Right atrium auricular region (tissue), 2 donors: ENCODE measurements around the gene LGSN. TPM values are rescaled to one million over a fixed set of nuclear protein-coding genes. Genes with fewer than 3 reads are reported as not detected.

Source experiments
- DNase-seq: peaks from one replicate; pipeline ENCODE4 v3.0.0-alpha.2; 2019; ENCODE audit warnings: low spot score
- H3K27ac ChIP-seq, 2 donors: fragments of 200-600 bp; sonication (generic); 1 replicate in 1 of 2; 2 replicates in 1 of 2; pipeline ENCODE4 v1.5.1; 2016 to 2019
- H3K27me3 ChIP-seq, 2 donors: fragments of 200-600 bp; sonication (generic); one replicate each; pipeline versions ENCODE4 v1.5.1 to v1.6.0; 2017 to 2019
- H3K36me3 ChIP-seq: fragments of 200-600 bp; sonication (generic); one replicate; pipeline ENCODE4 v1.5.1; 2016
- H3K4me1 ChIP-seq, 2 donors: fragments of 200-600 bp; sonication (generic); one replicate each; pipeline versions ENCODE4 v1.5.1 to v1.6.0; 2017 to 2019
- H3K4me3 ChIP-seq, 2 donors: fragments of 200-600 bp; sonication (generic); 1 replicate in 1 of 2; 2 replicates in 1 of 2; pipeline ENCODE4 v1.5.1; 2017 to 2019; ENCODE audit warnings: mild to moderate bottlenecking in 1 of 2, moderate library complexity in 1 of 2
- H3K9me3 ChIP-seq, 2 donors: fragments of 200-600 bp; sonication (generic); one replicate each; pipeline ENCODE4 v1.5.1; 2019
- total RNA-seq, 2 donors: library from RNA; depleted of rRNA; stranded (reverse); fragments of >200 nt; gene quantifications; one replicate each; pipeline ENCODE4 v1.1.0, GENCODE V29; 2016
- TF ChIP-seq, protein P1 (sequence below), 2 donors: fragments of 200-600 bp; sonication (generic); IDR thresholded peaks; one replicate each; pipeline ENCODE4 v1.5.1; 2019; ENCODE audit warnings: antibody characterized with exemption in 2 of 2

Gene LGSN
- total RNA-seq, 2 donors from 2014 or later: not detected

DNA sequence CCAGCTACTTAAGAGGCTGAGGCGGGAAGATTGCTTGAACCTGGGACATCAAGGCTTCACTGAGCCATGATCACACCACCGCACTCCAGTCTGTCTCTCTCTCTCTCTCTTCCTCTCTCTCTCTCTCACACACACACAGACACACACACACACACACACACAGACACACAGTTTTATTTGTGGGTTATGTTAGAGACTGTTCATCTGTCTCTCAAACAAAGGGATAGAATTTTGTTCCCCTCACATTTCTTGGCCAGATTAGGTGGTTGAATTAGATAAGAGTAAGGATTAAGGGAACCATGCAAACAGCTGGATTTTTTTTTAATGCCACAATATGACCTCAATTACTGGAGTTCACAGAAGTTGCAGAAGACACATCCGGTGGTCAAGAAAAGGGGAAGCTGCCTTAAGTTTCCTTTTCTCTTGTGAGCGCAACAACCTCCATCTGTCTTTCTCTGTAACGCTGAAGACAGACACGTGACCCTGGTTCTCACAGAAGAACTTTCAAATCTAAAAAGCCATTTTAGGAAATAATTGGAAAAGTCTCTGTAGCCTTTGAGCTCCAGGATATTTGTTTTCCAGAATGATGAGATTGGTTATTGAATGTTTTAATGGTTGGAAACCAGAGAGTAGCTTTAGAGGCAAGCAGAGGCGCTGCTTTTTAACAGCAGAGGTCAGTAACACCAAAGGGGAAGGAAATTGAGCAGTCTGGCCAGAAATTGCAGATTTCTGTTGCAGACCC, 32.9 kb upstream of the LGSN start:
- no peaks in the 10 kb centered on the region for H3K36me3 ChIP-seq
- TF ChIP-seq, protein P1, sequence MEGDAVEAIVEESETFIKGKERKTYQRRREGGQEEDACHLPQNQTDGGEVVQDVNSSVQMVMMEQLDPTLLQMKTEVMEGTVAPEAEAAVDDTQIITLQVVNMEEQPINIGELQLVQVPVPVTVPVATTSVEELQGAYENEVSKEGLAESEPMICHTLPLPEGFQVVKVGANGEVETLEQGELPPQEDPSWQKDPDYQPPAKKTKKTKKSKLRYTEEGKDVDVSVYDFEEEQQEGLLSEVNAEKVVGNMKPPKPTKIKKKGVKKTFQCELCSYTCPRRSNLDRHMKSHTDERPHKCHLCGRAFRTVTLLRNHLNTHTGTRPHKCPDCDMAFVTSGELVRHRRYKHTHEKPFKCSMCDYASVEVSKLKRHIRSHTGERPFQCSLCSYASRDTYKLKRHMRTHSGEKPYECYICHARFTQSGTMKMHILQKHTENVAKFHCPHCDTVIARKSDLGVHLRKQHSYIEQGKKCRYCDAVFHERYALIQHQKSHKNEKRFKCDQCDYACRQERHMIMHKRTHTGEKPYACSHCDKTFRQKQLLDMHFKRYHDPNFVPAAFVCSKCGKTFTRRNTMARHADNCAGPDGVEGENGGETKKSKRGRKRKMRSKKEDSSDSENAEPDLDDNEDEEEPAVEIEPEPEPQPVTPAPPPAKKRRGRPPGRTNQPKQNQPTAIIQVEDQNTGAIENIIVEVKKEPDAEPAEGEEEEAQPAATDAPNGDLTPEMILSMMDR (IDR thresholded peaks at IDR 0.05): peak in 1 of 2 donors; percentile 63
- no peaks in the 10 kb centered on the region for H3K4me1 ChIP-seq
- no peak overlapping the region for H3K27ac ChIP-seq
- DNase-seq: no peak
- H3K4me3 ChIP-seq: no peak overlapping the region
- H3K27me3 ChIP-seq: no peaks in the 10 kb centered on the region
- H3K9me3 ChIP-seq: no peaks in the 10 kb centered on the region

DNA sequence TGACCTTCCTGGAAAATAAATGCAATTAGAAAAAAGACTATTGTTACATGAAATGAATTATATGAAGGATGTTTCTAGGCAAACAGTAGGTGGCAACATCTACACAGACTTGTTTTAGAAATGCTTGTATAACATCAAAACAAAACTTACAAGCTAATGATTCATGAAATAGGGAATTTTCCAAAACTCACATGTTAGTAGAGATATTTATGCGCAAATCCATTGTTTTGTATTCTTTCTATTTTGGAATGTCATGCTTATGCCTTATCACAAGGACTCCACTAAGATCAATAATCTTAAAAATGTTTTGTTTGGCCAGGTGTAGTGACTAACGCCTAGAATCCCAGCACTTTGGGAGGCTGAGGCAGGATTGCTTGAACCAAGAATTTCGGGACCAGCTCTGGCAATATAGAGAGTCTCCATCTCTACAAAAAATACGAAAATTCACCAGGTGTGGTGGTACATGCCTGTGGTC, 32.3 kb upstream of the LGSN start:
- no peak overlapping the region for H3K4me3 ChIP-seq
- DNase-seq: no peak
- no peaks in the 10 kb centered on the region for H3K9me3 ChIP-seq
- H3K27ac ChIP-seq: no peak overlapping the region
- H3K36me3 ChIP-seq: no peaks in the 10 kb centered on the region
- H3K27me3 ChIP-seq: no peaks in the 10 kb centered on the region
- TF ChIP-seq, protein P1 (IDR thresholded peaks at IDR 0.05): peak in 1 of 2 donors; percentile 52
- no peaks in the 10 kb centered on the region for H3K4me1 ChIP-seq

DNA sequence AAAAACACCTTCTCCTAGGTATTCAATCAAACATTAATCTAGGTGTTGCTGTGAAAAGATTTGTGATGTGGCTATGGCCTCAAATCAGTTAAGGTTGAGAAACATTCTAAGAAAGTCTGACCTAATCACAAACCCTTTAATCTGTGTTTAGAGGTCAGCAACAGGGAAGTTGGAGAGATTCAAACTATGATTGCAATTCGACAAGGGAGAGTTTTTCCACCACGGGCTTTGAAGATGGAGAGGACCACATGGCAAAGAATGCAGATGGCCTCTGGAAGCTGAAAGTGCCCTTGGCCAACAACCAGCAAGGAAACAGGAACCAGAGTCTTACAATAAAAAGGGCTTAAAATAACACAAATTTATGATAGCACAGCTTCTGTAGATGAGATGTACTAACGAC, 29.6 kb upstream of the LGSN start:
- DNase-seq: no peak
- Histone ChIP-seq H3K36me3 (no peaks in the 10 kb centered on the region), H3K4me1 (no peaks in the 10 kb centered on the region), H3K27me3 (no peaks in the 10 kb centered on the region), H3K27ac (no peak overlapping the region), H3K9me3 (no peaks in the 10 kb centered on the region), H3K4me3 (no peak overlapping the region)
- TF ChIP-seq, protein P1 (IDR thresholded peaks at IDR 0.05): no peak

DNA sequence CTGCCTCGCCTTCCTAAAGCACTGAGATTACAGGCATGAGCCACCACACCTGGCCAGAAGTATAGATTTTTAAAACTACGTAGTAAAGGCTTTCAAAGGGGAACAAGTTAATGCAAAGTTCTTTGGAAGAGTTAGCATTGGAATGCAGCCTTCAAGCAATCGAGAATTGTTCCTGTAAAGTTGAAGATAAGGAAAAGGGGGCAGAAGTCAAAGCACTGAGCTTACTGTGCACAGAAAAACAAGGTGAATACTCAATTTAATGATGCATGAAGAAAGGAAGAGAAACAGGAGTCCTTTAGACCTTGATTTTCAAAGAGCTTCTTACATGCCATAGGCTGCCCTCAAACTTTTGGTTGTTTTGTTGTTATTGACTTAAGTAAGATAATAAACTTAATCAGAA, 29.1 kb upstream of the LGSN start:
- Histone ChIP-seq H3K27ac (no peak overlapping the region), H3K4me3 (no peak overlapping the region), H3K36me3 (no peaks in the 10 kb centered on the region), H3K4me1 (no peaks in the 10 kb centered on the region), H3K9me3 (no peaks in the 10 kb centered on the region), H3K27me3 (no peaks in the 10 kb centered on the region)
- TF ChIP-seq, protein P1 (IDR thresholded peaks at IDR 0.05): no peak
- no peak for DNase-seq

DNA sequence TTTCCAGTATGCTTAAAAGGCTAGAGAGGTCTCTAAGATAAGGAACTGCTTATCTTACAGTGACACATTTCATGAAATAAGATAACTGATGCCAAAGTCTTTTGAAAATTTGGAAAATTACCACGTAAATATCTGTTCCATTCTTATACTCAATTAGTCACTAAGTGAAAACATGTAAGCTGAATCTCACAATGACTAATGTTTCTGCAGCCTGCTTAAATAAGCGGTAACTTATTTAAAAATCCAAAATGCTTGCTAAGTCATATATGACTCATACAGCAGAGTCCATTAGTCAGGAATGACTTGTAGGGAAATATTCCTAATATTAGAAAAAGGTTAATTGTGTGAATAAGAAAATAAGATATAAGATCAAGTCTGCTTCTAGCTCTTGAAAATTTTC, 27.8 kb upstream of the LGSN start:
- DNase-seq: no peak
- no peak overlapping the region for H3K4me3 ChIP-seq
- H3K27me3 ChIP-seq: no peaks in the 10 kb centered on the region
- H3K4me1 ChIP-seq: no peaks in the 10 kb centered on the region
- TF ChIP-seq, protein P1 (IDR thresholded peaks at IDR 0.05): no peak
- H3K9me3 ChIP-seq: no peaks in the 10 kb centered on the region
- no peak overlapping the region for H3K27ac ChIP-seq
- H3K36me3 ChIP-seq: no peaks in the 10 kb centered on the region
